CD4-positive, alpha-beta T cell treated with Interleukin-12 subunit alpha and Interleukin-12 subunit beta, for 1 hour (primary cell): Measurements from ENCODE around the gene KLHDC7B.

ENCODE experiments used
- DNase-seq: peaks from one replicate; pipeline ENCODE4 v3.0.0-alpha.2; 2020

KLHDC7B gene

GRCh38 chr22:50545522-50546325, at the start of gene KLHDC7B:
KLHDC7B (plus strand) TSS chr22:50545899; CDS start chr22:50546244, 345 bp downstream.
- peak; percentile 45 for DNase-seq

GRCh38 chr22:50497093-50497492, 48.6 kb upstream of the KLHDC7B start:
- DNase-seq, result no peak

- peak; percentile 81 for DNase-seq
Measured at GRCh38 chr22:50498322-50498890, 47.3 kb upstream of the KLHDC7B start.

GRCh38 chr22:50500452-50500851, 45.2 kb upstream of the KLHDC7B start:
- no peak for DNase-seq

- no peak for DNase-seq
Measured at GRCh38 chr22:50502096-50502495, 43.6 kb upstream of the KLHDC7B start.

- no peak for DNase-seq
Measured at GRCh38 chr22:50502628-50503474, 42.8 kb upstream of the KLHDC7B start.

GRCh38 chr22:50503475-50504145, 42.1 kb upstream of the KLHDC7B start:
- no peak for DNase-seq

GRCh38 chr22:50504369-50505211, 41.1 kb upstream of the KLHDC7B start:
- DNase-seq, result no peak

- DNase-seq, result no peak
Measured at GRCh38 chr22:50505276-50505775, 40.4 kb upstream of the KLHDC7B start.

GRCh38 chr22:50505776-50506610, 39.7 kb upstream of the KLHDC7B start:
- DNase-seq, result no peak

GRCh38 chr22:50506611-50507420, 38.9 kb upstream of the KLHDC7B start:
- no peak for DNase-seq

- DNase-seq, result peak; percentile 94
Measured at GRCh38 chr22:50507421-50507990, 38.2 kb upstream of the KLHDC7B start, which contains the start of gene LMF2. LMF2 (minus strand) TSS chr22:50507702; CDS start chr22:50507675, 27 bp downstream.

- DNase-seq, result peak; percentile 97
Measured at GRCh38 chr22:50507991-50508884, 37.5 kb upstream of the KLHDC7B start, which contains the start of gene NCAPH2. NCAPH2 (plus strand) TSS chr22:50508224; CDS start chr22:50508338, 114 bp downstream.

- no peak for DNase-seq
Measured at GRCh38 chr22:50508897-50509296, 36.8 kb upstream of the KLHDC7B start.

- no peak for DNase-seq
Measured at GRCh38 chr22:50513175-50513574, 32.5 kb upstream of the KLHDC7B start.

GRCh38 chr22:50516068-50516467, 29.6 kb upstream of the KLHDC7B start:
- no peak for DNase-seq

GRCh38 chr22:50516891-50517290, 28.8 kb upstream of the KLHDC7B start:
- no peak for DNase-seq
